Ishikawa (cell line): ENCODE measurements around the gene DNAH2.

Experiments used
- CEBPB ChIP-seq: IDR thresholded peaks from 2 replicates; pipeline ENCODE4 v1.6.1; 2012
- CREB1 ChIP-seq: IDR thresholded peaks from 2 replicates; pipeline ENCODE4 v1.6.1; 2012; ENCODE audit warnings: low read depth
- EGR1 ChIP-seq: IDR thresholded peaks from 2 replicates; pipeline ENCODE4 v1.6.1; 2012
- EP300 ChIP-seq: IDR thresholded peaks from 2 replicates; pipeline ENCODE4 v1.6.1; 2012; ENCODE audit warnings: borderline replicate concordance
- FOXM1 ChIP-seq: IDR thresholded peaks from 2 replicates; pipeline ENCODE4 v1.6.1; 2012; ENCODE audit warnings: low read depth, borderline replicate concordance
- MAX ChIP-seq: IDR thresholded peaks from 2 replicates; pipeline ENCODE4 v1.6.1; 2012
- NFIC ChIP-seq: IDR thresholded peaks from 2 replicates; pipeline ENCODE4 v1.6.1; 2012
- RAD21 ChIP-seq: IDR thresholded peaks from 2 replicates; pipeline ENCODE4 v1.6.1; 2012; ENCODE audit warnings: low read depth
- REST ChIP-seq: IDR thresholded peaks from 2 replicates; pipeline ENCODE4 v1.6.1; 2012; ENCODE audit warnings: low read depth, mild to moderate bottlenecking
- TAF1 ChIP-seq: IDR thresholded peaks from 2 replicates; pipeline ENCODE4 v1.6.1; 2012; ENCODE audit warnings: low read depth, mild to moderate bottlenecking
- TCF12 ChIP-seq: IDR thresholded peaks from 2 replicates; pipeline ENCODE4 v1.6.1; 2012; ENCODE audit warnings: low read depth
- TEAD4 ChIP-seq: IDR thresholded peaks from 2 replicates; pipeline ENCODE4 v1.6.1; 2012
- USF1 ChIP-seq: IDR thresholded peaks from 2 replicates; pipeline ENCODE4 v1.6.1; 2012
- YY1 ChIP-seq: IDR thresholded peaks from 2 replicates; pipeline ENCODE4 v1.6.1; 2012; ENCODE audit warnings: low read depth
- ZBTB7A ChIP-seq: IDR thresholded peaks from 2 replicates; pipeline ENCODE4 v1.6.1; 2012; ENCODE audit warnings: low read depth

The DNAH2 gene

GRCh38 chr17:7747635-7748071, 30.1 kb downstream of the DNAH2 start:
- TF ChIP-seq CEBPB (no peak), USF1 (no peak), TAF1 (no peak), EGR1 (no peak), REST (no peak), TEAD4 (no peak), RAD21 (no peak), CREB1 (no peak), MAX (no peak), TCF12 (no peak), FOXM1 (no peak), NFIC (no peak), EP300 (no peak), ZBTB7A (no peak)

- TF ChIP-seq USF1 = no peak
- TF ChIP-seq MAX = no peak
- no peak for TF ChIP-seq TAF1
- TF ChIP-seq NFIC = no peak
These were observed 30.7 kb downstream of the DNAH2 start for GRCh38 chr17:7748076-7748775.

GRCh38 chr17:7750321-7750821, 32.8 kb downstream of the DNAH2 start:
- 0 out of 2 replicates have a peak, but pooled peaks have one; percentile 18 for TF ChIP-seq NFIC
- TF ChIP-seq TCF12 = no peak

- TF ChIP-seq NFIC (no peak), REST (no peak), EGR1 (no peak), CEBPB (no peak), TAF1 (no peak), CREB1 (no peak)
These were observed 37.1 kb downstream of the DNAH2 start for GRCh38 chr17:7754656-7755055.

- TF ChIP-seq FOXM1 (no peak), USF1 (peak; percentile 54)
These were observed 37.7 kb downstream of the DNAH2 start for GRCh38 chr17:7755095-7755890.

- no peak for TF ChIP-seq TEAD4
These were observed 39.4 kb downstream of the DNAH2 start for GRCh38 chr17:7756968-7757367.

GRCh38 chr17:7763919-7764318, 46.4 kb downstream of the DNAH2 start:
- no peak for TF ChIP-seq TAF1
- TF ChIP-seq EGR1 = no peak
- TF ChIP-seq REST = no peak
- TF ChIP-seq USF1 = no peak
- TF ChIP-seq CREB1 = no peak
- no peak for TF ChIP-seq RAD21
- no peak for TF ChIP-seq FOXM1
- no peak for TF ChIP-seq ZBTB7A
- no peak for TF ChIP-seq CEBPB
- TF ChIP-seq YY1 = no peak
- TF ChIP-seq MAX = no peak
- no peak for TF ChIP-seq NFIC
- no peak for TF ChIP-seq EP300
- no peak for TF ChIP-seq TCF12
- no peak for TF ChIP-seq TEAD4
